GM10248 (cell line): ENCODE measurements around the gene ZBTB46.
"Not testable (repeated sequence)": the region's sequence is repeated elsewhere in the genome, so short reads cannot be mapped to it uniquely, and the experiment has no call there.

Experiments
- CTCF ChIA-PET: fragments of 300-600 bp; sonication (Branson Sonifier 250); formaldehyde crosslinking; extraction: SDS; loops from one replicate; lab custom pipeline; 2021; ENCODE audit warnings: antibody characterized with exemption; lab: Yijun Ruan, JAX
- POLR2A ChIA-PET: fragments of 350-650 bp; sonication (Branson Sonifier 250); formaldehyde crosslinking; extraction: SDS; loops from one replicate; lab custom pipeline; 2020; ENCODE audit warnings: antibody characterized with exemption; lab: Yijun Ruan, JAX
- DNase-seq: peaks from one replicate; pipeline ENCODE4 v3.0.0; 2012; ENCODE audit errors: extremely low spot score
- TF ChIP-seq, protein P1 (sequence below): IDR thresholded peaks from 2 replicates; pipeline ENCODE4 v1.5.1; 2012; ENCODE audit warnings: mild to moderate bottlenecking, low read depth; ENCODE audit errors: extremely low read depth, missing control alignments, control extremely low read depth

ZBTB46 gene

GRCh38 chr20:63808964-63809674 is 21.9 kb downstream of the ZBTB46 start:
- ChIA-PET CTCF (interaction anchor here (2.5 kb wide), 1 partner anchor 22 kb away, joined by 10 read pairs; no protein-coding TSS in a partner anchor), POLR2A (no interaction called here)
- TF ChIP-seq, protein P1, sequence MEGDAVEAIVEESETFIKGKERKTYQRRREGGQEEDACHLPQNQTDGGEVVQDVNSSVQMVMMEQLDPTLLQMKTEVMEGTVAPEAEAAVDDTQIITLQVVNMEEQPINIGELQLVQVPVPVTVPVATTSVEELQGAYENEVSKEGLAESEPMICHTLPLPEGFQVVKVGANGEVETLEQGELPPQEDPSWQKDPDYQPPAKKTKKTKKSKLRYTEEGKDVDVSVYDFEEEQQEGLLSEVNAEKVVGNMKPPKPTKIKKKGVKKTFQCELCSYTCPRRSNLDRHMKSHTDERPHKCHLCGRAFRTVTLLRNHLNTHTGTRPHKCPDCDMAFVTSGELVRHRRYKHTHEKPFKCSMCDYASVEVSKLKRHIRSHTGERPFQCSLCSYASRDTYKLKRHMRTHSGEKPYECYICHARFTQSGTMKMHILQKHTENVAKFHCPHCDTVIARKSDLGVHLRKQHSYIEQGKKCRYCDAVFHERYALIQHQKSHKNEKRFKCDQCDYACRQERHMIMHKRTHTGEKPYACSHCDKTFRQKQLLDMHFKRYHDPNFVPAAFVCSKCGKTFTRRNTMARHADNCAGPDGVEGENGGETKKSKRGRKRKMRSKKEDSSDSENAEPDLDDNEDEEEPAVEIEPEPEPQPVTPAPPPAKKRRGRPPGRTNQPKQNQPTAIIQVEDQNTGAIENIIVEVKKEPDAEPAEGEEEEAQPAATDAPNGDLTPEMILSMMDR = no peak

GRCh38 chr20:63808145-63808724 is 22.8 kb downstream of the ZBTB46 start:
- ChIA-PET CTCF (no interaction called here), POLR2A (no interaction called here)
- TF ChIP-seq, protein P1 = no peak
- DNase-seq = no peak

More at GRCh38 chr20:63808964-63809674, 21.9 kb downstream of the ZBTB46 start:
- no peak for DNase-seq

DNA sequence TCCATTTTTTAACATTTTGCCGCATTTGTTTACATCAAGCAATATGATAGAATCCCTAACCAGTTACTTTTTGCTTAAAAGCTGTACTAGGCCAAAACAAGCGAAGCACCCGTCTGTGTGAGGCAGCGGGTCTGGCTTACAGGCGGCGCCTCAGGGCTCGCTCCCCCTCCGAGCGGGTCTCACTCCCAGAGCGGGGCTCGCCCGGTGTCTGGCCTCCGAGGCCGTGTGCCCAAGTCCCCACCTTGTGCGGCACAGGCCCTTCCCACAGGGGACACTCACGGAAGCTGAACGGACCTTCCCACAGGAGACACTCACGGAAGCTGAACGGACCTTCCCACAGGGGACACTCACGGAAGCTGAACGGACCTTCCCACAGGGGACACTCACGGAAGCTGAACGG is 23.4 kb downstream of the ZBTB46 start:
- CTCF ChIA-PET = no interaction called here

DNA sequence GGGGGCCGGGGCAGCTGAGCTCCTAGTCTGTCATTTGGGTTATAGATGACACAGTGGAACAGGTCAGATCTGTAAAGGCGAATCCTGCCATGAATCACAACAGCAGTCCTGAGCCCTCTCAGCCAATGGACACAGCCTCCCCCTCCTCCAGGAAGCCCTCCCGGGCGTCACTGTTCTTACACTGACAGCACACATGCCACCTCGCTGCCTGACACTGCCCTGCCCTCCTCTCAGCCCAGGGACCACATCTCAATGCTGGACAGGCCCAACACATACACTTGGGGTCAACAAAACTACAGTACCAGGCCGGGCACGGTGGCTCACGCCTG is 26.8 kb downstream of the ZBTB46 start:
- no peak for DNase-seq
- ChIA-PET CTCF (interaction anchor here (1.0 to 1.5 kb wide), 2 partner anchors 10 to 18 kb away, joined by 3 to 5 read pairs; no protein-coding TSS in a partner anchor), POLR2A (no interaction called here)
- TF ChIP-seq, protein P1 = no peak

More for the DNA sequence above, 23.4 kb downstream of the ZBTB46 start:
- TF ChIP-seq, protein P1 = no peak
- no peak for DNase-seq
- POLR2A ChIA-PET = no interaction called here

DNA sequence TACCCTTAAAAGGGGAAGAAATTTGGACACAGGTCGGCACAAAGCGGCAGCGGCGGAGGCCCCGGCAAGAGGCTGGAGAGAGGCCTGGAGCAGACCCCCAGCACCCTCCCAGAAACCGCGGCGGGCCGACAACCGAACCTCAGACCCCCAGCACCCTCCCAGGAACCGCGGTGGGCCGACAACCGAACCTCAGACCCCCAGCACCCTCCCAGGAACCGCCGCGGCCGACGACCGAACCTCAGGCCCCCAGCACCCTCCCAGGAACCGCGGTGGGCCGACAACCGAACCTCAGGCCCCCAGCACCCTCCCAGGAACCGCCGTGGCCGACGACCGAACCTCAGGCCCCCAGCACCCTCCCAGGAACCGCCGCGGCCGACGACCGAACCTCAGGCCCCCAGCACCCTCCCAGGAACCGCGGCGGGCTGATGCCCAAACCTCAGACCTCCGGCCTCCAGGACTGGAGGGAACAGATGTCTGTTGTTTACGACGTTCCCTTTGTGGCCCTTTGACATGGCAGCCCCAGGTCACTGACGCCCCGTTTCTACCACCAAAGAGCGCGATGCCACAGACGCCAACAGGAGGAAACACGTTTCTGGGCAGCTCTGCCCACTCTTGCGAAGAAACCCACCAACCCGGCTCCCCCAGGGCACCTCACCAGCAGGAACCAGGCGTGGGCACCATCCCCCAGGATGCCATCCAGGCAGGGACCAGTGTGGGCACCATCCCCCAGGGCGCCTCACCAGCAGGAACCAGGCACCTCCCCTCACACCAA is 28.4 kb downstream of the ZBTB46 start:
- POLR2A ChIA-PET = no interaction called here
- no peak for DNase-seq
- CTCF ChIA-PET = interaction anchor here (5.1 kb wide), 1 partner anchor 16 kb away, joined by 22 read pairs; no protein-coding TSS in a partner anchor
- TF ChIP-seq, protein P1 = no peak

DNA sequence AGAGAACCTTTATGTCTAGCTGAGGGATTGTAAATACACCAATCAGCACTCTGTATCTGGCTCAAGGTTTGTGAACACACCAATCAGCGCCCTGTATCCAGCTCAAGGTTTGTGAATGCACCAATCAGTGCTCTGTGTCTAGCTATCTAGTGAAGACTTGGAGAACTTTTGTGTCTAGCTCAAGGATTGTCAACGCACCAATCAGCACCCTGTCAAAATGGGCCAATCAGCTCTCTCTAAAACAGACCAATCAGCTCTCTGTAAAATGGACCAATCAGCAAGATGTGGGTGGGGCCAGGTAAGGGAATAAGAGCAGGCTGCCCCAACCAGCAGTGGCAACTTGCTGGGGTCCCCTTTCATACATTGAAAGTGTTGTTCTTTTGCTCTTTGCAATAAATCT is 29.9 kb downstream of the ZBTB46 start:
- DNase-seq, POLR2A ChIA-PET: not testable (repeated sequence)
- CTCF ChIA-PET = interaction anchor here (1.1 to 5.1 kb wide), 3 partner anchors 10 to 64 kb away, joined by 3 to 22 read pairs (median 3); partner anchors contain the start of gene TPD52L2

- CTCF ChIA-PET = interaction anchor here (1.1 to 5.1 kb wide), 3 partner anchors 9 to 65 kb away, joined by 3 to 22 read pairs (median 3); partner anchors contain the start of gene TPD52L2
- DNase-seq, POLR2A ChIA-PET: not testable (repeated sequence)
These were observed 30.7 kb downstream of the ZBTB46 start for GRCh38 chr20:63800411-63800810.

GRCh38 chr20:63799127-63799526 is 31.9 kb downstream of the ZBTB46 start:
- CTCF ChIA-PET = interaction anchor here (1.3 to 5.1 kb wide), 3 partner anchors 9 to 19 kb away, joined by 3 to 22 read pairs (median 4); no protein-coding TSS in a partner anchor
- DNase-seq, POLR2A ChIA-PET: not testable (repeated sequence)

DNA sequence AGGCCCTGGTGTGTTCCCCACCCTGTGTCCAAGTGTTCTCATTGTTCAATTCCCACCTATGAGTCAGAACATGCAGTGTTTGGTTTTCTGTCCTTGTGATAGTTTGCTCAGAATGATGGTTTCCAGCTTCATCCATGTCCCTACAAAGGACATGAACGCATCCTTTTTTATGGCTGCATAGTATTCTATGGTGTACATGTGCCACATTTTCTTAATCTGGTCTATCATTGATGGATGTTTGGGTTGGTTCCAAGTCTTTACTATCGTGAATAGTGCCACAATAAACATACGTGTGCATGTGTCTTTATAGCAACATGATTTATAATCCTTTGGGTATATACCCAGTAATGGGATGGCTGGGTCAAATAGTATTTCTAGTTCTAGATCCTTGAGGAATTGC is 33.9 kb downstream of the ZBTB46 start:
- CTCF ChIA-PET, DNase-seq, POLR2A ChIA-PET: not testable (repeated sequence)
